HL-60 (cell line): ENCODE measurements around the gene LIMA1.

ENCODE experiments used
- CTCF ChIP-seq: IDR thresholded peaks from one replicate; pipeline ENCODE4 v1.5.1; 2011; ENCODE audit warnings: low read length, control low read depth, inconsistent platforms; ENCODE audit not compliant: insufficient read depth
- GABPA ChIP-seq: IDR thresholded peaks from 2 replicates; pipeline ENCODE4 v1.6.1; 2012; ENCODE audit warnings: low read depth
- POLR2AphosphoS5 ChIP-seq: IDR thresholded peaks from 2 replicates; pipeline ENCODE4 v1.6.1; 2012; ENCODE audit warnings: low read depth
- REST ChIP-seq: IDR thresholded peaks from 2 replicates; pipeline ENCODE4 v1.6.1; 2012; ENCODE audit warnings: low read depth; ENCODE audit not compliant: insufficient replicate concordance

GRCh38 chr12:50240096-50240791 is 43.1 kb downstream of the LIMA1 start:
- TF ChIP-seq CTCF (no peak), POLR2AphosphoS5 (no peak), GABPA (no peak), REST (no peak)
